ENCODE results near the gene EPRS1. TPM values are rescaled to one million over a fixed set of nuclear protein-coding genes. Genes with fewer than 3 reads are reported as not detected.

The EPRS1 gene
- total and polyA plus RNA-seq, 8 donors = 32.7 to 131 (median 62.8) TPM

DNA sequence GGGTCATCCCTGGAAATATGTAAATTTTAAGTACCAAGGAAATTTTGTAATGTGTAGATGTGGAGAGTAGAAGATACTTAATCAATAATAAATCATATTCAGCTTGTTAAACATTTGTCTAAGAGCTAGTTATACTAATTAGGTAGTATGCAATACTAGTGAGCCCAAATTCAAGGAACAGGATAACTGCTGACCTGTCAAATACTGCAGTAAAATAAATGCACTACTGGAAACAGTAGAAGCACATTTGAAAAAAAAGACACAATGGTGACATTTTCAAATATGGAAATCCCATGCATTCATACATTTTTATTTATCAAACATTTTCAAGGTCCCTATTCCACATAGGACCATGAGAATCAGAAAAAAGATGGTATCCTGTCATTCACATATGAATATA, 27.2 kb downstream of the EPRS1 start:
- Histone ChIP-seq H3K9me3 (no peaks in the 10 kb centered on the region), H3K4me3 (no peak overlapping the region), H3K36me3 (peaks cover 0 to 50% (median 13%) of the 10 kb centered on the region in 3 donors), H3K27ac (no peak overlapping the region), H3K4me1 (no peaks in the 10 kb centered on the region), H3K27me3 (no peaks in the 10 kb centered on the region)
- DNase-seq (no peak), FAIRE-seq (no peak), ATAC-seq (no peak)
- intact Hi-C loops (cut with DNase I) = loop anchor here in 1 of 3 donors (10.0 kb wide), 1 partner anchor 86 kb away; no protein-coding TSS in a partner anchor
- TF ChIP-seq, protein P1, sequence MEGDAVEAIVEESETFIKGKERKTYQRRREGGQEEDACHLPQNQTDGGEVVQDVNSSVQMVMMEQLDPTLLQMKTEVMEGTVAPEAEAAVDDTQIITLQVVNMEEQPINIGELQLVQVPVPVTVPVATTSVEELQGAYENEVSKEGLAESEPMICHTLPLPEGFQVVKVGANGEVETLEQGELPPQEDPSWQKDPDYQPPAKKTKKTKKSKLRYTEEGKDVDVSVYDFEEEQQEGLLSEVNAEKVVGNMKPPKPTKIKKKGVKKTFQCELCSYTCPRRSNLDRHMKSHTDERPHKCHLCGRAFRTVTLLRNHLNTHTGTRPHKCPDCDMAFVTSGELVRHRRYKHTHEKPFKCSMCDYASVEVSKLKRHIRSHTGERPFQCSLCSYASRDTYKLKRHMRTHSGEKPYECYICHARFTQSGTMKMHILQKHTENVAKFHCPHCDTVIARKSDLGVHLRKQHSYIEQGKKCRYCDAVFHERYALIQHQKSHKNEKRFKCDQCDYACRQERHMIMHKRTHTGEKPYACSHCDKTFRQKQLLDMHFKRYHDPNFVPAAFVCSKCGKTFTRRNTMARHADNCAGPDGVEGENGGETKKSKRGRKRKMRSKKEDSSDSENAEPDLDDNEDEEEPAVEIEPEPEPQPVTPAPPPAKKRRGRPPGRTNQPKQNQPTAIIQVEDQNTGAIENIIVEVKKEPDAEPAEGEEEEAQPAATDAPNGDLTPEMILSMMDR (IDR thresholded peaks at IDR 0.05) = no peak

DNA sequence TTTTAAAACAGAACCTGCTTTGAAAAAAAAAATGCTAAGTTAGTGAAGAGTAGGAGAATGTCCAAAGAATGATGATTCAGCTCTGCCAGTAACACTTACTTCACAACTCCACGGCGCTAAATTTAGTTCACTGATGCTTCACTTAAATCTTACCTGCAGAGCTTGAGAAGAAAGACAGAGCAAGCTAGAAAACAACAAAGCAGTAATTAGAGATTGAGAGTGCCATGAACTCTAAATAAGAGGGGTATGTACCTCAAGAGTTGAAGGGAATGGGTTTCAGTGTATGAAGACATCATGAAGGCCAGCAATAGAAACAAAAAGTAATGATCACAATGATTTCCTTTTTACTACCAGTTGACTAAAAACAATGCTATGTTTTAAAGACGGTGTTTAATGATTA, 32.8 kb downstream of the EPRS1 start:
- Histone ChIP-seq H3K9me3 (no peaks in the 10 kb centered on the region), H3K27ac (no peak overlapping the region), H3K36me3 (peaks cover 0 to 33% (median 6%) of the 10 kb centered on the region in 3 donors), H3K4me3 (no peak overlapping the region), H3K4me1 (no peaks in the 10 kb centered on the region), H3K27me3 (no peaks in the 10 kb centered on the region)
- no peak for FAIRE-seq
- intact Hi-C loops (cut with DNase I) = loop anchor here in 1 of 3 donors (10.0 kb wide), 1 partner anchor 91 kb away; no protein-coding TSS in a partner anchor
- DNase-seq = no peak
- ATAC-seq = peak in 1 of 4 donors; percentile 27
- TF ChIP-seq, protein P1 (IDR thresholded peaks at IDR 0.05) = no peak
- 79% methylated on average over 3 of the region's 3 CpGs for WGBS, 2 donors

DNA sequence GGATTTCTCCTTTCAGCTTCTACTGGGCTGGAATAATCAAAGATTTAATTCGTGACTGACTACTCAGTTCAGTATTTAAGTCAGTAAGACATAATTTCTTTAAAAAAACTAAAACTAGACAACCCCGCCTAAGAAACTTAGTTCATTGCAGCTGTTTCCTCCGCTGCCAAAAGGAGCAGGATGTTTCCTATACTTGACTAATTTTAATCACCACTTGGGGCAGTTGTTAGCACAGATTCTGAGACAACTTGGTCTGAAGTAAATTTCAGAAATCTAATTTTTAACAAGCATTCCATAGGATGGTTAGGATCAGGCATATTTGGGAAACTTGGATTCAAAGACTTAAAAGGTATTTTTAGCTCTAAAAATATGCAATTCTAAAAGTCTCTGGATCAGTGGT, 34.0 kb downstream of the EPRS1 start:
- FAIRE-seq (no peak), DNase-seq (no peak), ATAC-seq (no peak)
- no peaks in the 10 kb centered on the region for H3K9me3 ChIP-seq
- intact Hi-C loops (cut with DNase I) = loop anchor here in 1 of 3 donors (10.0 kb wide), 1 partner anchor 93 kb away; no protein-coding TSS in a partner anchor
- H3K4me1 ChIP-seq = no peaks in the 10 kb centered on the region
- WGBS, 2 donors = 64 to 87% methylated on average over 3 of the region's 3 CpGs
- no peaks in the 10 kb centered on the region for H3K27me3 ChIP-seq
- peaks cover 0 to 24% (median 3%) of the 10 kb centered on the region in 3 donors for H3K36me3 ChIP-seq
- H3K27ac ChIP-seq = no peak overlapping the region
- TF ChIP-seq, protein P1 (IDR thresholded peaks at IDR 0.05) = no peak
- no peak overlapping the region for H3K4me3 ChIP-seq

DNA sequence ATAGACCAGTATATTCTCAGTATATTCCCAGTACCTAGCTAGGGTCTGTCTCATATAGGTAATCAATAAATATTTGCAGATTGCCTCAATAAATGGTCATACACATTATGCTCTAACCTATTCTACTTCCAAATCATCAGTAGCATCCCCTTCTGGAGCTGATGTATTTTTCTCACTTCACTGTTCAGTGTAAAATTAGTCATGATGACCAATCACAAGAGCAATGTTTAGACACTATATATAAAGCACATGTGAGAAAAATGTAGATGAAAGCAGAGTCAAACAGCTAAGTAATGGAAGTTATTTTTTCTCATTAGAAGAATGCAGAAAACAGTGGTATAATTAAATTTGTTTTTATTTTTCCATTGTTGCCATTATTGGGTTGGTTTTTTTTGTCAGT, 34.7 kb downstream of the EPRS1 start:
- H3K36me3 ChIP-seq = peaks cover 0 to 30% (median 3%) of the 10 kb centered on the region in 3 donors
- no peak for ATAC-seq
- no peaks in the 10 kb centered on the region for H3K27me3 ChIP-seq

DNA sequence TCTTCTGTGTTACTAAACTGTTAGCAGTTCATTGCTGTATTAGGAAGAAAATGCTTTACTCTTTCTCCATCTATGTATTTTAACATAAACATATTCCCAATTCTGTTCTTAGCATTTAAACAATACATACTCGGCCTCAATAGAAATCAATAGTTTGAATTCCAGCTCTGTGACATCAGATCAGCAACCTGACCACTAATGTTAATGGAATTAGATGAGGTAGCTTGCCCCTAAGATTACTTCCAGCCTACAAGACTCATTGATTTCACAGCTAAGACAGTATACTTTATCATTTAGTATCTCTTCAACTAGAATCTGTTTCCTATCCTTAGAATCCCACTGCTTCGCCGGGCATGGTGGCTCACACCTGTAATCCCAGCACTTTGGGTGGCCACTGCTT, 38.9 kb downstream of the EPRS1 start:
- peaks cover 0 to 57% (median 8%) of the 10 kb centered on the region in 3 donors for H3K36me3 ChIP-seq
- intact Hi-C loops (cut with DNase I) = no loop called here
- DNase-seq = no peak
- TF ChIP-seq, protein P1 (IDR thresholded peaks at IDR 0.05) = no peak
- H3K9me3 ChIP-seq = no peaks in the 10 kb centered on the region
- H3K4me1 ChIP-seq = peaks cover 0 to 7% (median 5%) of the 10 kb centered on the region in 3 donors
- peak in 1 of 4 donors; percentile 27 for ATAC-seq
- FAIRE-seq = no peak
- H3K27me3 ChIP-seq = no peaks in the 10 kb centered on the region
- 73 to 74% methylated on average over 3 of the region's 3 CpGs for whole genome bisulfite sequencing, 2 donors
- H3K4me3 ChIP-seq = no peak overlapping the region
- no peak overlapping the region for H3K27ac ChIP-seq

More for the DNA sequence above, 34.7 kb downstream of the EPRS1 start:
- DNase-seq (no peak), FAIRE-seq (no peak)
- intact Hi-C loops (cut with DNase I) = loop anchor here in 1 of 3 donors (10.0 kb wide), 1 partner anchor 93 kb away; no protein-coding TSS in a partner anchor
- TF ChIP-seq, protein P1 (IDR thresholded peaks at IDR 0.05) = no peak
- H3K27ac ChIP-seq = no peak overlapping the region
- H3K9me3 ChIP-seq = no peaks in the 10 kb centered on the region
- peaks cover 0 to 4% (median 3%) of the 10 kb centered on the region in 3 donors for H3K4me1 ChIP-seq
- no peak overlapping the region for H3K4me3 ChIP-seq
